GM18499 (cell line): ENCODE results near the gene ADAMTS14.

Experiments used
- ATAC-seq: cut with Tn5 transposase; IDR thresholded peaks from one replicate; pipeline ENCODE4 v1.9.1; 2021; ENCODE audit warnings: moderate number of reproducible peaks; ENCODE audit not compliant: insufficient read depth, unreplicated experiment

ADAMTS14 gene

GRCh38 chr10:70688828-70689227 is 16.5 kb downstream of the ADAMTS14 start:
- ATAC-seq, result no peak

GRCh38 chr10:70689661-70690060 is 17.4 kb downstream of the ADAMTS14 start:
- ATAC-seq, result no peak

- no peak for ATAC-seq
Measured at GRCh38 chr10:70690589-70690988, 18.3 kb downstream of the ADAMTS14 start.

- ATAC-seq, result no peak
Measured at GRCh38 chr10:70691611-70692010, 19.3 kb downstream of the ADAMTS14 start.

GRCh38 chr10:70692043-70692603 is 19.8 kb downstream of the ADAMTS14 start:
- ATAC-seq, result no peak

GRCh38 chr10:70693619-70694335 is 21.5 kb downstream of the ADAMTS14 start:
- ATAC-seq, result no peak

- ATAC-seq, result no peak
Measured at GRCh38 chr10:70694418-70695141, 22.3 kb downstream of the ADAMTS14 start.

- no peak for ATAC-seq
Measured at GRCh38 chr10:70695241-70696030, 23.1 kb downstream of the ADAMTS14 start.

GRCh38 chr10:70698211-70698610 is 25.9 kb downstream of the ADAMTS14 start:
- no peak for ATAC-seq

GRCh38 chr10:70699063-70699658 is 26.9 kb downstream of the ADAMTS14 start:
- no peak for ATAC-seq

- no peak for ATAC-seq
Measured at GRCh38 chr10:70699659-70700174, 27.4 kb downstream of the ADAMTS14 start.

GRCh38 chr10:70702190-70702763 is 30.0 kb downstream of the ADAMTS14 start:
- ATAC-seq, result no peak

GRCh38 chr10:70704211-70704610 is 31.9 kb downstream of the ADAMTS14 start:
- ATAC-seq, result no peak

GRCh38 chr10:70705121-70705861 is 33.0 kb downstream of the ADAMTS14 start:
- ATAC-seq, result no peak

GRCh38 chr10:70711177-70711576 is 38.9 kb downstream of the ADAMTS14 start:
- ATAC-seq, result no peak

GRCh38 chr10:70711911-70712310 is 39.6 kb downstream of the ADAMTS14 start:
- no peak for ATAC-seq

- no peak for ATAC-seq
Measured at GRCh38 chr10:70714245-70714644, 41.9 kb downstream of the ADAMTS14 start.

GRCh38 chr10:70714951-70715350 is 42.6 kb downstream of the ADAMTS14 start:
- no peak for ATAC-seq
